Heart left ventricle (tissue), 13 donors: ENCODE measurements around the gene STXBP5L.

Source experiments
- POLR2A ChIP-seq, 2 donors: fragments of 450-650 bp; IDR thresholded peaks; one replicate each; pipeline ENCODE4 v1.6.1; 2017; ENCODE audit warnings: antibody characterized with exemption in 2 of 2, mild to moderate bottlenecking in 2 of 2, moderate library complexity in 2 of 2
- TF ChIP-seq, protein P1 (sequence below), 12 donors: fragments of 200-600 bp; sonication (generic) in 4 of 12; IDR thresholded peaks; one replicate each; pipeline versions ENCODE4 v1.5.0 to v1.8.0; 2018 to 2022; ENCODE audit warnings: antibody characterized with exemption in 12 of 12, mild to moderate bottlenecking in 5 of 12
- donor health status: ischemic (EF 13 %, LVEDD 7.1; RV severe dilation, severe dysfunction).
- donor health status: DM: no; HTN: yes; CAD: no.
- donor health status: DM: no; HTN: no; CAD: no.
- donor health status: ischemic (EF 25% LVEDD 6.9; RV normal size, moderate dysfunction).
- donor health status: ischemic (EF 25% LVEDD 5.7; RV mildly dilated, moderate dysfunction).
- donor health status: ischemic (EF 35%, LVEDD 5.7; RV mildly dilated, moderate dysfunction).
- donor health status: nonischemic (EF 11% LVEDD 7.7; RV severe dilation, severe dysfunction).
- donor health status: DM: yes; HTN: yes; CAD: no.
- donor health status: PGD.
- donor health status: ischemic (EF 29% LVEDD 5.4; RV normal size, mild dysfunction).
- donor health status: nonischemic (EF 23%, LVEDD 6.1; RV moderate dilation, normal function).

DNA sequence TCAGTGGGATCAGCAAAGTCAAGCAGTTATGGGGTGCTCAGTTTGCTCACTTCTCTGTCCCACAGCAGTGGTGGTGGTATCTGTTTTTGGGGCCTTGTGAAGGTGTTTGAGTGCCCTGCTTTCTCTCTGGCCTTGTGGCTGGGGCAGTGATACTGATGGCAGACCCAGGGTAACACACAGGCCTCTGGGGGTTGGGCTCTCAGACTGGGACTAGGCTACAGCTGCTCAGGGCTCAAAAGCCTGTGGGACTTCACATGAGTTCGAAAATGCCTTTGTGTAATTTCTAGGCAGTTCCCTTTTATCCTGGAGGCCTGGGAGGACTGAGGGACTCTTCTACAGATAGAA, 75.3 kb downstream of the STXBP5L start:
- TF ChIP-seq, protein P1, sequence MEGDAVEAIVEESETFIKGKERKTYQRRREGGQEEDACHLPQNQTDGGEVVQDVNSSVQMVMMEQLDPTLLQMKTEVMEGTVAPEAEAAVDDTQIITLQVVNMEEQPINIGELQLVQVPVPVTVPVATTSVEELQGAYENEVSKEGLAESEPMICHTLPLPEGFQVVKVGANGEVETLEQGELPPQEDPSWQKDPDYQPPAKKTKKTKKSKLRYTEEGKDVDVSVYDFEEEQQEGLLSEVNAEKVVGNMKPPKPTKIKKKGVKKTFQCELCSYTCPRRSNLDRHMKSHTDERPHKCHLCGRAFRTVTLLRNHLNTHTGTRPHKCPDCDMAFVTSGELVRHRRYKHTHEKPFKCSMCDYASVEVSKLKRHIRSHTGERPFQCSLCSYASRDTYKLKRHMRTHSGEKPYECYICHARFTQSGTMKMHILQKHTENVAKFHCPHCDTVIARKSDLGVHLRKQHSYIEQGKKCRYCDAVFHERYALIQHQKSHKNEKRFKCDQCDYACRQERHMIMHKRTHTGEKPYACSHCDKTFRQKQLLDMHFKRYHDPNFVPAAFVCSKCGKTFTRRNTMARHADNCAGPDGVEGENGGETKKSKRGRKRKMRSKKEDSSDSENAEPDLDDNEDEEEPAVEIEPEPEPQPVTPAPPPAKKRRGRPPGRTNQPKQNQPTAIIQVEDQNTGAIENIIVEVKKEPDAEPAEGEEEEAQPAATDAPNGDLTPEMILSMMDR (IDR thresholded peaks at IDR 0.05): no peak
- TF ChIP-seq POLR2A (IDR thresholded peaks at IDR 0.05): no peak
